Stimulated activated memory B cell treated with anti-CD40 and anti-IgM and Interleukin-4, amounts not matched to agents 10 μg/mL and 1 μg/mL and 100 μg/mL, for 72 hours (primary cell): ENCODE measurements around the gene NCF4.

ENCODE experiments used
- ATAC-seq: fragments of 150-1000 bp; cut with Tn5 transposase; 2 replicates; pipeline ENCODE4 v1.10.0; 2021
- H3K27ac Mint-ChIP-seq: one replicate; pipeline ENCODE4 v1.8.0; 2022; ENCODE audit warnings: mild to moderate bottlenecking, mixed read lengths
- H3K27me3 Mint-ChIP-seq: one replicate; pipeline ENCODE4 v1.8.0; 2022; ENCODE audit warnings: mixed read lengths
- H3K36me3 Mint-ChIP-seq: one replicate; pipeline ENCODE4 v1.8.0; 2022; ENCODE audit warnings: mixed read lengths
- H3K4me1 Mint-ChIP-seq: one replicate; pipeline ENCODE4 v1.8.0; 2022; ENCODE audit warnings: mixed read lengths
- H3K4me3 Mint-ChIP-seq: one replicate; pipeline ENCODE4 v1.8.0; 2022; ENCODE audit warnings: mild to moderate bottlenecking, moderate library complexity, mixed read lengths
- H3K9me3 Mint-ChIP-seq: one replicate; pipeline ENCODE4 v1.8.0; 2022; ENCODE audit warnings: mixed read lengths

The NCF4 gene

DNA sequence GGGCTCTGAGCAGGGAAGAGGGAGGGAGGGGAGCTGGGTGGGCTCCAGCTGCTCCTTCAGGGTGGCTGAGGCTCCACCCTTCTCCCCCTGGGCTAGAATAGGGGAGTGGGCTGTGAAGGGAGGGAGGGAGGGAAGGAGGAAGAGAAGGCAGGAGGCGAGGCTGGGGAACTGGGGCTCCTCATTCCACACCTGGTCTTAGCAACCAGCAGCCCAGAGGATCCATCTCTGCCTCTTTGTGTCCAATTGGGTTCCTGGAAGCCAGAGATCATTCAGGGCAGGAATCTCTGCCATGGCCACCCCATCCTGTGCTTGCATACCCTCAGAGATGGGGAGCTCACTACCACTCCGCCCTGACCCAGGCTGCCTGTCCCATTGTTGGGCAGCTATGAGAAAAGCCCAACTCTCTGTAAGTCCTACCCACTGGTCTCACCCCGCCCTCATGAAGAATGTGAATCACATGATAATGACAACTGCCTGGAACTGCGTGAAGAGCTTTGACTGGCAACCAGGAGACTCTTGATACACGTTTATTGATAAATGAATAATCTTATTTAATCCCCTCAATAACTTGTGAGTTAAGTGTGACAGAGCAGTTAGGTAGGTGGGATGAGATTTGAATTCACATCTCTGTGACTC is 7.9 kb downstream of the NCF4 start:
- Mint-ChIP-seq H3K27ac (peak overlapping the region; percentile 32), H3K9me3 (peaks cover 6% of the 10 kb centered on the region), H3K36me3 (peaks cover 79% of the 10 kb centered on the region), H3K4me3 (no peak overlapping the region), H3K27me3 (no peaks in the 10 kb centered on the region), H3K4me1 (peaks cover 67% of the 10 kb centered on the region)
- ATAC-seq: no peak

DNA sequence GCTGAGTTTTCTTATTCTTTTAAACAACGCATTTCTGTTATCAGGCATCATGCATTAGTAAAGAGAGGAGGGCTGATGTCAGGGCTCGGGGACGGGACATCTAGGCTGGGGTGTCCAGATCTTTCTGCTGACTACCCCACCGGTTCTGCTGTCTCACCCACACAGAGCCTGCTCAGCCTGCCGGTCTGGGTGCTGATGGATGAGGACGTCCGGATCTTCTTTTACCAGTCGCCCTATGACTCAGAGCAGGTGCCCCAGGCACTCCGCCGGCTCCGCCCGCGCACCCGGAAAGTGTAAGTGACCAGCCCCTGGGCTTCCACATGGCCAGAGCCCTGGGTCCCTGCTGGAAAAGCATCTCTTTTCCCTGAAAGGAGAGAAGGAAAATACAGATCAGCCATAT is 9.4 kb downstream of the NCF4 start:
- Mint-ChIP-seq H3K4me1 (peaks cover 62% of the 10 kb centered on the region), H3K4me3 (peak overlapping the region; percentile 37), H3K27ac (peak overlapping the region; percentile 80), H3K36me3 (peaks cover 64% of the 10 kb centered on the region), H3K9me3 (peaks cover 6% of the 10 kb centered on the region), H3K27me3 (no peaks in the 10 kb centered on the region)
- no peak for ATAC-seq

DNA sequence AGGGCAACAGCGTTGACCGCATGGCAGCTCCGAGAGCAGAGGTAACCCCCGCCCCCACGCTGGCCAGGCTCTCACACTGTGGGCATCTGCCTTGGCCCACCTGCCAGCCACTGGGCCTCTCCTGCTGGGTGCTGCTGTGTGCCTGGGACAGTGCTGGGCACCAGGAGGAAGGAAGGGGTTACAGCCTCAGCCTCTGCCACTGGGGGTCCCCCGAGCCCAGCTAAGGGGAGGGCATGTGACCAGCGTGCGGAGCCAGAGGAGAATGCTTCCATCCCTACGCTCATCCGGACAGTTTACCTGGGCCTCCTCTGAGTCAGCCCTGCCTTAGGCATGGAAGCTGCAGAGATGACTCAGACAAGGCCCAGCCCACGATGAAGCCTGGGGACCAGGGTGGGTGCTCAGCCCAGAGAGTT is 10.9 kb downstream of the NCF4 start:
- Mint-ChIP-seq H3K36me3 (peaks cover 64% of the 10 kb centered on the region), H3K27me3 (no peaks in the 10 kb centered on the region), H3K27ac (peak overlapping the region; percentile 90), H3K9me3 (peaks cover 6% of the 10 kb centered on the region), H3K4me1 (peaks cover 48% of the 10 kb centered on the region), H3K4me3 (no peak overlapping the region)
- ATAC-seq: no peak

DNA sequence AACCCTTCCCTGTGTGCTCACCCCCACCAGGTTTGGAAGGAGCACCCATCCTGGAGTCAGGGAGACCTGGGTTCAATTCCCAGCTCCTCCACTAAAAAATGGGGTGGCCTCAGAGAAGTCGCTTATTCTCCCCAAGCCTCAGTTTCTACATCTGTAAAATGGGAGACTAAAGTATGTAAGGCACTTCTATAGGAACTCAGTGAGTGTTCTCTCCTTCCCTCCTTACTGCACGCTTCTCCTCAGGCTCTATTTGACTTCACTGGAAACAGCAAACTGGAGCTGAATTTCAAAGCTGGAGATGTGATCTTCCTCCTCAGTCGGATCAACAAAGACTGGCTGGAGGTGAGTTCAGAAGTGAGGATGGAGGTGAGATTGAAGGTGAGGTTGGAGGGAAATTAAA is 11.3 kb downstream of the NCF4 start:
- H3K4me3 Mint-ChIP-seq: peak overlapping the region; percentile 4
- H3K36me3 Mint-ChIP-seq: peaks cover 64% of the 10 kb centered on the region
- peak overlapping the region; percentile 90 for H3K27ac Mint-ChIP-seq
- ATAC-seq: no peak
- no peaks in the 10 kb centered on the region for H3K27me3 Mint-ChIP-seq
- peaks cover 6% of the 10 kb centered on the region for H3K9me3 Mint-ChIP-seq
- peaks cover 44% of the 10 kb centered on the region for H3K4me1 Mint-ChIP-seq

DNA sequence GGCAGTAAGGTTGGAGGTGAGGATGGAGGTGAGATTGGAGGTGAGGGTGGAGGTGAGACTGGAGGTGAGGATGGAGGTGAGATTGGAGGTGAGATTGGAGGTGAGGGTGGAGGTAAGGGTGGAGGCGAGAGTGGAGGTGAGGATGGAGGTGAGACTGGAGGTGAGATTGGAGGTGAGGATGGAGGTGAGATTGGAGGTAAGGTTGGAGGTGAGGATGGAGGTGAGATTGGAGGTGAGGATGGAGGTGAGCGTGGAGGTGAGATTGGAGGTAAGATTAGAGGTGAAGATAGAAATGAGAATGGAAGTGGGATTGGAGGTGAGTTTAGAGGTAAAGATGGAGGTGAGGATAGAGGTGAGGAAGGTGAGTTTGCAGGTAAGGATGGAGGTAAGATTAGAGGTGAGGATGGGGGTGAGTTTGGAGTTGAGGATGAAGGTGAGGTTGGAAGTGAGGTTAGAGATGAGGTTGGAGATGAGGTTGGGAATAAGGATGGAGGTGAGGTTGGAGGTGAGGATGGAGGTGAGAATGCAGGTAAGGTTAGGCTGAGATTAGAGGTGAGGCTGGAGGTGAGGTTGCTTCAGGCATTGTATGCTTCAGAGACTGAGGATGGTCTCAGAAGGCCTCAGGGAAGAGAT is 12.2 kb downstream of the NCF4 start:
- H3K27ac Mint-ChIP-seq: peak overlapping the region; percentile 90

DNA sequence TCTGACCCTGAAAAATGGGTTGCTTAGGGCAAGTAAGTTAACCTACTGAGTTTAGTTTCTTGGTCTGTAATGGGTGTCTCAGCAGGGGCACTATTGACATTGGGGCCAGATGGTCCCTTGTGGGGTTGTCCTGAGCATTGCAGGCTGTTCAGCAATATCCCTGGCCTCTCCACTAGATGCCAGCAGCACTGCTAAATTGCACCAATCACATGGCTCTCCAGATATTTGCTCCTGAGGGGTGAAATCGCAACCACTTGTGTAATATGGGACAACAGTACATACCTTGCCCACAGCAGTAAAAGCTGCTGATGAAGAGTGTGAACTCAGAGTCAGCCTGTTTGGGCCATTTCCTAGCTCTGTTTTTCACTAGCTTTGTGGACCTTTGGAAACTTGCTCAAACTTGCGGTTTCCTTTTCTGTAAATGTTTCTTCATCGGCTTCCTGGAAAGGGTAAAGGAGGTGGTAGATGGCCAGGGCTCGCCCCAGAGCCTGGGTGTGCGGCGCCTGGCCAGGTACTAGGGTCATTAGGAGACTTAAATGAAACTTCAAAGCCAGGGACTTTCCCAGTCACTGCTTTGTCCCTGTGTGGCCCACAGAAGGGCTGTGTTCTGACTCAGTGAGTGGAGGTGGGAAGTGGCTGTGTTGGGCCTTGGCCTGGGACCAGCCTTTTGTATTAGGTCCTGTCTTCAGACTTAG is 13.0 kb downstream of the NCF4 start:
- Mint-ChIP-seq H3K27me3 (no peaks in the 10 kb centered on the region), H3K4me3 (no peak overlapping the region), H3K9me3 (peaks cover 6% of the 10 kb centered on the region), H3K27ac (peak overlapping the region; percentile 90), H3K36me3 (peaks cover 69% of the 10 kb centered on the region), H3K4me1 (peaks cover 40% of the 10 kb centered on the region)
- ATAC-seq: peak; percentile 92

More for the DNA sequence above, 12.2 kb downstream of the NCF4 start:
- H3K9me3 Mint-ChIP-seq: peaks cover 6% of the 10 kb centered on the region
- no peak for ATAC-seq
- H3K4me1 Mint-ChIP-seq: peaks cover 40% of the 10 kb centered on the region
- H3K36me3 Mint-ChIP-seq: peaks cover 67% of the 10 kb centered on the region
- no peak overlapping the region for H3K4me3 Mint-ChIP-seq
- H3K27me3 Mint-ChIP-seq: no peaks in the 10 kb centered on the region

DNA sequence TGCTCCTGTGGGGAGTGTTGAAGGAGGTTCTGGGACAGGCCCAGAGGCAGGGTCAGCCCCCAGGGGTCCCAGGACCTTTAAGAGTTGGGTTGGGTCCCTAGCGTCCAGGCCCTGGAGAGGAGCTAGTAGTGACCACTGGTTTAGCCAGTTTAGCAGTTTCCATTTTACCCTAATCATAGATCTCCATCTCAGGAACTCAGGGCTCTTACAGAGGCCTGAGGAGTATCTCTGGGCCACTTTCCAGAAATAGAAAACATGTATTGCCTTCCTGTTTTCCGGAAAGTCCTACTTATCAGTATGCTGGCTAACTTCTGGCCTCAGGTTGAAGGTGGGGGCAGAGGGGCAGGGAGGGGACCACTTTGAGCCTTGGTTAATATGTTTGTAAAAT is 13.5 kb downstream of the NCF4 start:
- Mint-ChIP-seq H3K27ac (peak overlapping the region; percentile 90), H3K4me3 (no peak overlapping the region), H3K4me1 (peaks cover 40% of the 10 kb centered on the region), H3K9me3 (peaks cover 10% of the 10 kb centered on the region), H3K36me3 (peaks cover 75% of the 10 kb centered on the region), H3K27me3 (no peaks in the 10 kb centered on the region)
- no peak for ATAC-seq

DNA sequence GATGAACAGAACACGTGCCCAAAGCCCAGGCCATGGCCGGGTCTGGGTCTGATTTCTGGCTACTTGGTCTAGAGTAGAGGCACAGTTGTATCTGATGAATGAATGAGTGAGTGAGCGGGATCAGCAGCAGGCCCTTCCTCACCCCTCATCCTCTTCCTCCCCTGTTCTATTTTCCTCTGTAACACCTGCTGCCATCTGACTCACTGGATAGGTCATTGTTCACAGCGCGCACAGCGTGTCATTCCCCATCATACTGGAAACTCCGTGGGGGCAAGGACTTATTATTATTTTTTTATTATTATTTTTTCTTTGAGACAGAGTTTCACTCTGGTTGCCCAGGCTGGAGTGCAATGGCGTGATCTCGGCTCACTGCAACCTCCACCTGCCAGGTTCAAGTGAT is 13.9 kb downstream of the NCF4 start:
- Mint-ChIP-seq H3K36me3 (peaks cover 78% of the 10 kb centered on the region), H3K4me1 (peaks cover 40% of the 10 kb centered on the region), H3K4me3 (no peak overlapping the region), H3K9me3 (peaks cover 15% of the 10 kb centered on the region), H3K27me3 (no peaks in the 10 kb centered on the region), H3K27ac (peak overlapping the region; percentile 90)
- no peak for ATAC-seq

DNA sequence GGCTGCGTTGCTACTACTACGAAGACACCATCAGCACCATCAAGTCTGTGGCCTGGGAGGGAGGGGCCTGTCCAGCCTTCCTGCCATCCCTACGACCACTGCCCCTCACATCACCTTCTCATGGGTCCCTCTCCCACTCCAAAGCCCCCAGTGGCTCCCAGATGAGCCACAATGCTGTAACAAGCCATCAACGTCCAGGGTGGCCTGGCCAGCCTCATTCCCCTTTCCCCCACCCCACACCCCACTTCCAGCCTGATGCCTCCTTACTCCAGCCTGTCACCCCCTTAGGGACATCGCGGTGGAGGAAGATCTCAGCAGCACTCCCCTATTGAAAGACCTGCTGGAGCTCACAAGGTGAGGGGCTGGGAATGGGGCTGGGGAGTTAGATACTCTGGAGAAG is 14.9 kb downstream of the NCF4 start:
- H3K4me3 Mint-ChIP-seq: no peak overlapping the region
- H3K36me3 Mint-ChIP-seq: peaks cover 72% of the 10 kb centered on the region
- H3K4me1 Mint-ChIP-seq: peaks cover 34% of the 10 kb centered on the region
- H3K9me3 Mint-ChIP-seq: peaks cover 21% of the 10 kb centered on the region
- H3K27ac Mint-ChIP-seq: no peak overlapping the region
- ATAC-seq: no peak
- H3K27me3 Mint-ChIP-seq: no peaks in the 10 kb centered on the region

DNA sequence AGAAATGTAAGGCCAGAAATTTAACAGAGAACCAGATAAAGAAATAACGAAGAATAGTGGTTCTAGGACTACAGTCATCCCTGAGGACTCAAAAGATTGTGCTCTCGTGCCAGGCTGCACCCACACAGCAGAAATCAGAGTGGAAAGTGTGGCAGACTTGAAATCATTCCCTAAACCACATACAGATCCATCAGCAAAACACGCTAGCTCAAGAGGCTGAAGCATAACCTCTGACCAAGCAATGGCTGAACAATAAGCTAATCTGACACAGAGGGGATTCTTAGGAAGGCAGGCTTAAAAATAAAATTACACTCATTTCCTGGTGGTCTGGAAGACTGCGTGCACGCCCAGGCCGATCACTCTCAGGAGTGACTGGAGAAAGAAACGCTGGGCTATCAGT is 19.0 kb downstream of the NCF4 start:
- no peak for ATAC-seq
- no peak overlapping the region for H3K4me3 Mint-ChIP-seq
- no peaks in the 10 kb centered on the region for H3K27me3 Mint-ChIP-seq
- peaks cover 24% of the 10 kb centered on the region for H3K9me3 Mint-ChIP-seq
- H3K4me1 Mint-ChIP-seq: peaks cover 2% of the 10 kb centered on the region
- no peak overlapping the region for H3K27ac Mint-ChIP-seq
- peaks cover 45% of the 10 kb centered on the region for H3K36me3 Mint-ChIP-seq

DNA sequence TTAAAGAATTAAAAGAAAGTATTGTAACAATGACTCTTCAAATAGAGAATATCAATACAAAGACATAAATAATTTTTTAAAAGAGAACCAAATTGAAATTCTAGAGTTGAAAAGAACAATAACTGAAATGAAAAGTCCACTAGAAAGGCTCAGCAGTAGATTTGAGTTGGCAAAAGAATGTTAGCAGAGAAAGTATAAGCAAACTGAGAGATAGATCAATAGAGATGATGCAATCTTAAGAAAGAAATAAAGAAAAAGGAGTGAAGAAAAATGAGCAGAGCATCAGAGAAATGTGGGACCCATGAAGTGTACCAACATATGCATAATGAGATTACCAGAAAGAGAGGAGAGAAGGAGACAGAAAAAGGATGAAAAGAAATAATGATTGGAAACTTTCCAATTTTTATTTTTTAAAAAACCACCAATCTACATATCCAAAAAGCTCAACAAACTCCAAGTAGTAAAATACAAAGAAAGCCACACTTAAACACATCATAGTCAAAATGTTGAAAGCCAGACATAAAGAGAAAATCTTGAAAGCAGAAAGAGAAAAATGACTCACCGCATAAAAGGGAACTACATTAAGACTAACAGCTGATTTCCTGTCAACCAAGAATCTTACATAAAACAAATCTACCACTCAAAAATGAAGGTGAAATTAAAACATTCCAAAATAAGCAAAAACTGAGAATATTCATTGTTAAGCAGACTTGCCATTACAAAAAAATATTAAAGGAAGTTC is 20.9 kb downstream of the NCF4 start:
- Mint-ChIP-seq H3K9me3 (peaks cover 24% of the 10 kb centered on the region), H3K27ac (no peak overlapping the region), H3K36me3 (peaks cover 30% of the 10 kb centered on the region), H3K4me1 (peaks cover 9% of the 10 kb centered on the region), H3K4me3 (no peak overlapping the region), H3K27me3 (no peaks in the 10 kb centered on the region)
- no peak for ATAC-seq

DNA sequence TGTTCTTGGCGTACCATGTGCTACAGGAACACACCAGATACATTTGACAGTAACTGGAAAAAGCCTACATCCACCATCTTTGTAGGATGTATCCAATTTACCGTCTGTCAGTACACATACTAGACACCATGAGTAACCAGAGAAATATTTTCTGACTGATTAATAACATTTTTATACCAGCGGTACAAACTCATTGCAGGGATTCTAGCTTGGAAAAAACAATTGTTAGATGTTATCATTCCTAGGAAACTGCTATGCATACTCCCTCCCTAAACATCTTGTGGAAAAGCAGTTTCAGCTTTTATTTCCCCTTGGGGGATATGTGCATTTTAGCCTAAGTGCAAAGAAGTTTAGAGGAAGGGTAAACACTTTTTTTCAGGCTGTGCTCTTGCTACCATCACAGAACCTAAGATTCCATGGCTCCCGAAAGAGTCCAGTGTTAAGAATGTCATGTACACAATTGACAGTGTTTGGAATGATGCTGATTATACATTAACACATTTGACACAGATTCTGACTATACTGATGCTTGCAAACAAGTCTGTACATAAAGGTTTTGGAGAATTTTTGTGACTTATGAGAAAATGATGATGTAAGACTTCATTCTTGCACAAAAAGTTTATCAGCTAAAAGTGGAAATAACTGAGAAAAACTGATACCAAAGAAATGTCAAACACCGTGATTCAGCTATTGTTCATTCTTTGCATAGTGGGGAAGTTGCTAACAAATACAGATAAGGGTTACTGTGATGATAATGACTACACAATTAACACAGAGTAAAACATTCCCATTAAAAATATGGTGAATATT is 23.7 kb downstream of the NCF4 start:
- H3K9me3 Mint-ChIP-seq: peaks cover 18% of the 10 kb centered on the region
- no peak for ATAC-seq
- peak overlapping the region; percentile 5 for H3K27ac Mint-ChIP-seq
- no peaks in the 10 kb centered on the region for H3K27me3 Mint-ChIP-seq
- H3K4me1 Mint-ChIP-seq: peaks cover 9% of the 10 kb centered on the region
- no peak overlapping the region for H3K4me3 Mint-ChIP-seq
- peaks cover 1% of the 10 kb centered on the region for H3K36me3 Mint-ChIP-seq

DNA sequence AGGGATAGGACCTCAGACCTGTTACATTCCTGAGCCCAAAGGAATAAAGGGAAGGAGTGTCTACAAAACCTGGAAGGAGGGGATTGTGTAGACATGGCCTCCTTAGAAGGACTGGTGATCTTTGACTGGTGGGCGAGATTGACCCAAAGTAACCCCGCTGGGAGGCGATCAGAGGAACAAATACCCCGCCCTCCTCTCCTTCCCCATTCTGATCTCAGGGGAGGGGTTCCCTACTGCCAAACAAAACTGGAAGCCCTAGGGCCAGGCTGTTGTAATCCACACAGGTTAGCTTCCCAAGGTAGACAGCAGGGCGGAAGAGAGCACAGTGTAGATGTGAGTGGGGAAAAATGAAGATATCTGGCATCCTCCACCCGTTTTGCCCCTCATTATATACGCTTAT is 24.7 kb downstream of the NCF4 start:
- peaks cover 12% of the 10 kb centered on the region for H3K9me3 Mint-ChIP-seq
- no peak overlapping the region for H3K4me3 Mint-ChIP-seq
- H3K4me1 Mint-ChIP-seq: peaks cover 9% of the 10 kb centered on the region
- H3K27me3 Mint-ChIP-seq: no peaks in the 10 kb centered on the region
- ATAC-seq: no peak
- H3K36me3 Mint-ChIP-seq: no peaks in the 10 kb centered on the region
- no peak overlapping the region for H3K27ac Mint-ChIP-seq

DNA sequence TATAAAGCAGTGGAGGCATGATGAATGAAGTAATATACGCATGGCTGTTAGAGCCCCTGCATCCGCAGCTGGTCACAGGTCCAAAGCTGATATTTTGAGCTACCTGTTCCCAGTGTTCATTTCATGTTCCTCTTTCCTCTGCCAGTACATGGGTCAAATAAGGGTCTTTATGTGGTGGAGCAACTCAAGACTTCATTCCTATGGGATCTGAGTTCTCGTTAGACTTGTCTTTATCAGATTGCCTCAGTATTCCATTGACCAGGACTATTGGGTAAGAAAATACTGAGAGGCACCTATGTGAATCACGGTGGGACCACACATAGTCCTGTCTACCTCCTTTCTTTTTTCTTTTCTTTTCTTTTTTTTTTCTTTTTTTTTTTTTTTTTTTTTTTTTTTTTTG is 25.2 kb downstream of the NCF4 start:
- ATAC-seq: no peak
- Mint-ChIP-seq H3K36me3 (no peaks in the 10 kb centered on the region), H3K4me3 (no peak overlapping the region), H3K4me1 (peaks cover 9% of the 10 kb centered on the region), H3K27ac (no peak overlapping the region), H3K27me3 (no peaks in the 10 kb centered on the region), H3K9me3 (peaks cover 10% of the 10 kb centered on the region)

DNA sequence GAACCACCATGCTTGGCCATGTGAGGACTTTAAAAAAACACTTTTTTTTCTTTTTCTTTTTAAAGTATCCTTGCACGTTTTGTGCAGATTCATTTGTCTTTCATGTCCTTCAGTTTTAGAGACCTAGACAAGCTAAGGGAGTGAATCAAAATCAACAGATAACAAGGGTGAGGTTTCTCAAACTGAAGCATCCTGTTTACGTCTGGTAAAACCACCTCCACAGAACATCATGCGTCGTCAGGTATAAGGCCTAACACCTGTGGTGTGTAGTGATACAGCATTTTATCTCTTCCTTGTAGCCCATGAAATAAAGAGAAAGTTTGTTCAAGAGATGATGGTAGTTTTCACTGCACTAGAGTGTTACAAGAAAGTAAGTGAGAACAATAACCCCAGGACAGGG is 26.4 kb downstream of the NCF4 start:
- Mint-ChIP-seq H3K4me3 (no peak overlapping the region), H3K27ac (no peak overlapping the region), H3K36me3 (no peaks in the 10 kb centered on the region), H3K4me1 (peaks cover 13% of the 10 kb centered on the region), H3K9me3 (peaks cover 4% of the 10 kb centered on the region), H3K27me3 (no peaks in the 10 kb centered on the region)
- no peak for ATAC-seq
